GM23338 (cell line): ENCODE data around the gene CCDC38. TPM values are rescaled to one million over a fixed set of nuclear protein-coding genes. Genes with fewer than 3 reads are reported as not detected.

Experiments
- ATAC-seq: fragments of 200-7000 bp; cut with Tn5 transposase; 3 replicates; pipeline ENCODE4 v1.9.1; 2020
- DNase-seq: peaks from one replicate; pipeline ENCODE4 v3.0.0-alpha.2; 2015; ENCODE audit warnings: low spot score
- H2AFZ ChIP-seq: fragments of 200-600 bp; sonication (generic); 2 replicates; pipeline ENCODE4 v1.8.0; 2016; ENCODE audit warnings: antibody characterized with exemption, mild to moderate bottlenecking, moderate library complexity
- H3F3A ChIP-seq: fragments of 200-600 bp; sonication (generic); replicated peaks from 2 replicates; pipeline ENCODE4 v1.8.0; 2017; ENCODE audit warnings: antibody characterized with exemption, mixed run types, low read depth
- H3K27ac ChIP-seq: fragments of 200-600 bp; sonication (generic); 2 replicates; pipeline ENCODE4 v1.6.1; 2016; ENCODE audit warnings: low read depth
- H3K27me3 ChIP-seq: fragments of 200-600 bp; sonication (generic); 2 replicates; pipeline ENCODE4 v1.8.0; 2016; ENCODE audit warnings: mild to moderate bottlenecking, mixed run types, moderate library complexity; ENCODE audit not compliant: insufficient read depth
- H3K36me3 ChIP-seq: fragments of 200-600 bp; sonication (generic); 2 replicates; pipeline ENCODE4 v1.8.0; 2016; ENCODE audit warnings: mild to moderate bottlenecking; ENCODE audit not compliant: insufficient read depth
- H3K4me1 ChIP-seq: fragments of 200-600 bp; sonication (generic); 2 replicates; pipeline ENCODE4 v1.8.0; 2016; ENCODE audit warnings: mild to moderate bottlenecking, moderate library complexity; ENCODE audit not compliant: insufficient read depth
- H3K4me2 ChIP-seq: fragments of 200-600 bp; sonication (generic); 2 replicates; pipeline ENCODE4 v1.7.1; 2017; ENCODE audit warnings: mixed run types
- H3K4me3 ChIP-seq: fragments of 200-600 bp; sonication (generic); 2 replicates; pipeline ENCODE4 v1.6.1; 2016; ENCODE audit warnings: mixed run types
- H3K79me2 ChIP-seq: fragments of 200-600 bp; sonication (generic); replicated peaks from 2 replicates; pipeline ENCODE4 v1.8.0; 2017; ENCODE audit warnings: mild to moderate bottlenecking; ENCODE audit not compliant: insufficient read depth
- H3K9me2 ChIP-seq: fragments of 200-600 bp; sonication (generic); 2 replicates; pipeline ENCODE4 v1.8.0; 2017; ENCODE audit not compliant: insufficient read depth
- H4K20me1 ChIP-seq: fragments of 200-600 bp; sonication (generic); replicated peaks from 2 replicates; pipeline ENCODE4 v1.8.0; 2017; ENCODE audit warnings: mild to moderate bottlenecking; ENCODE audit not compliant: insufficient read depth
- H3K27ac Mint-ChIP-seq: 2 replicates; pipeline ENCODE4 v1.8.0; 2020; ENCODE audit warnings: inconsistent platforms, mild to moderate bottlenecking, moderate library complexity, mixed read lengths
- H3K27me3 Mint-ChIP-seq: 3 replicates; pipeline ENCODE4 v1.8.0; 2022; ENCODE audit warnings: low read depth, mild to moderate bottlenecking, moderate library complexity, mixed read lengths, inconsistent platforms; ENCODE audit not compliant: insufficient read depth, poor library complexity
- H3K36me3 Mint-ChIP-seq: 3 replicates; pipeline ENCODE4 v1.8.0; 2021; ENCODE audit warnings: low read depth, mild to moderate bottlenecking, inconsistent platforms, moderate library complexity, mixed read lengths
- H3K4me1 Mint-ChIP-seq: 3 replicates; pipeline ENCODE4 v1.8.0; 2020; ENCODE audit warnings: mild to moderate bottlenecking, inconsistent platforms, mixed read lengths
- H3K4me3 Mint-ChIP-seq: 3 replicates; pipeline ENCODE4 v1.8.0; 2021; ENCODE audit warnings: moderate library complexity, mild to moderate bottlenecking, inconsistent platforms, mixed read lengths
- H3K9me3 Mint-ChIP-seq: 3 replicates; pipeline ENCODE4 v1.8.0; 2020; ENCODE audit warnings: moderate library complexity, mild to moderate bottlenecking, inconsistent platforms, mixed read lengths
- CREB1 ChIP-seq: fragments of 250-450 bp; sonication (Bioruptor Pico); IDR thresholded peaks from 2 replicates; pipeline ENCODE4 v1.5.0; 2020; ENCODE audit warnings: low read depth, mild to moderate bottlenecking, moderate library complexity
- EZH2 ChIP-seq: fragments of 200-600 bp; sonication (generic); IDR thresholded peaks from one replicate; pipeline ENCODE4 v1.8.0; 2017; ENCODE audit warnings: antibody characterized with exemption, mild to moderate bottlenecking, low read depth; ENCODE audit not compliant: unreplicated experiment
- EZH2phosphoT487 ChIP-seq: fragments of 200-600 bp; sonication (generic); IDR thresholded peaks from one replicate; pipeline ENCODE4 v1.8.1; 2018; ENCODE audit warnings: antibody characterized with exemption; ENCODE audit not compliant: unreplicated experiment
- JUNB ChIP-seq: IDR thresholded peaks from one replicate; pipeline ENCODE4 v1.6.1; 2016; ENCODE audit warnings: antibody characterized with exemption; ENCODE audit not compliant: unreplicated experiment
- NANOG ChIP-seq: IDR thresholded peaks from 2 replicates; pipeline ENCODE4 v1.6.1; 2016; ENCODE audit warnings: antibody characterized with exemption, borderline replicate concordance
- REST ChIP-seq: IDR thresholded peaks from one replicate; pipeline ENCODE4 v1.6.1; 2018; ENCODE audit warnings: antibody characterized with exemption; ENCODE audit not compliant: unreplicated experiment
- ZNF114 ChIP-seq: fragments of 250-450 bp; sonication (Bioruptor Pico); IDR thresholded peaks from 2 replicates; pipeline ENCODE4 v1.5.0; 2020; ENCODE audit warnings: mild to moderate bottlenecking, moderate library complexity
- polyA plus RNA-seq: library from polyadenylated mRNA; unstranded; fragments of >200 nt; fragmentation: Nextera tagmentation; extraction: Ambion mirVana; gene quantifications from 2 replicates; pipeline ENCODE4 v1.2.1, GENCODE V29; 2016
- total RNA-seq: library from RNA; depleted of rRNA; stranded (reverse); fragments of >200 nt; shearing (Covaris generic); gene quantifications from 2 replicates; pipeline ENCODE4 v1.2.3, GENCODE V29; 2014
- TF ChIP-seq, protein P1 (sequence below): fragments of 250-450 bp; sonication (Bioruptor Pico); IDR thresholded peaks from 2 replicates; pipeline ENCODE4 v1.5.0; 2020; ENCODE audit warnings: mild to moderate bottlenecking, moderate library complexity

CCDC38 gene
- total and polyA plus RNA-seq, 2 experiments from 2014 or later = not detected

DNA sequence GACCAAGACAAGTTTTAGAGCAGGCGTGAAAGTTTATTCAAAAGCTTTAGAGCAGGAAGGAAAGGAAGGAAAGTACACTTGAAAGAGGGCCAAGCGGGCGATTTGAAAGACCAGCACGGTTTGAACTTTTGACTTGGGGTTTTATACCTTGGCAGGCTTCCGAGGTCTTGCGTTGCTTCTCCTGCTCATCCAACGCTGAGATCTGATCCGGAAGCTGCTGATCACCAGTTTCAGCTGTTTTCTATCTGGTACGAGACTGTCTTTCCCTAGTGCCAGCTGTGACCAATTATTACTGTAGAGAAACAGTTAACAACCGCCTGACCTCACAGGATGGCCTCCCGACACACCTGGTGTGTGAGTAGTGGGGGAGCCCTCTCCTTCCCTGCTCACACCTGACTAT is 104.3 kb downstream of the CCDC38 start (continued):
- TF ChIP-seq, protein P1, sequence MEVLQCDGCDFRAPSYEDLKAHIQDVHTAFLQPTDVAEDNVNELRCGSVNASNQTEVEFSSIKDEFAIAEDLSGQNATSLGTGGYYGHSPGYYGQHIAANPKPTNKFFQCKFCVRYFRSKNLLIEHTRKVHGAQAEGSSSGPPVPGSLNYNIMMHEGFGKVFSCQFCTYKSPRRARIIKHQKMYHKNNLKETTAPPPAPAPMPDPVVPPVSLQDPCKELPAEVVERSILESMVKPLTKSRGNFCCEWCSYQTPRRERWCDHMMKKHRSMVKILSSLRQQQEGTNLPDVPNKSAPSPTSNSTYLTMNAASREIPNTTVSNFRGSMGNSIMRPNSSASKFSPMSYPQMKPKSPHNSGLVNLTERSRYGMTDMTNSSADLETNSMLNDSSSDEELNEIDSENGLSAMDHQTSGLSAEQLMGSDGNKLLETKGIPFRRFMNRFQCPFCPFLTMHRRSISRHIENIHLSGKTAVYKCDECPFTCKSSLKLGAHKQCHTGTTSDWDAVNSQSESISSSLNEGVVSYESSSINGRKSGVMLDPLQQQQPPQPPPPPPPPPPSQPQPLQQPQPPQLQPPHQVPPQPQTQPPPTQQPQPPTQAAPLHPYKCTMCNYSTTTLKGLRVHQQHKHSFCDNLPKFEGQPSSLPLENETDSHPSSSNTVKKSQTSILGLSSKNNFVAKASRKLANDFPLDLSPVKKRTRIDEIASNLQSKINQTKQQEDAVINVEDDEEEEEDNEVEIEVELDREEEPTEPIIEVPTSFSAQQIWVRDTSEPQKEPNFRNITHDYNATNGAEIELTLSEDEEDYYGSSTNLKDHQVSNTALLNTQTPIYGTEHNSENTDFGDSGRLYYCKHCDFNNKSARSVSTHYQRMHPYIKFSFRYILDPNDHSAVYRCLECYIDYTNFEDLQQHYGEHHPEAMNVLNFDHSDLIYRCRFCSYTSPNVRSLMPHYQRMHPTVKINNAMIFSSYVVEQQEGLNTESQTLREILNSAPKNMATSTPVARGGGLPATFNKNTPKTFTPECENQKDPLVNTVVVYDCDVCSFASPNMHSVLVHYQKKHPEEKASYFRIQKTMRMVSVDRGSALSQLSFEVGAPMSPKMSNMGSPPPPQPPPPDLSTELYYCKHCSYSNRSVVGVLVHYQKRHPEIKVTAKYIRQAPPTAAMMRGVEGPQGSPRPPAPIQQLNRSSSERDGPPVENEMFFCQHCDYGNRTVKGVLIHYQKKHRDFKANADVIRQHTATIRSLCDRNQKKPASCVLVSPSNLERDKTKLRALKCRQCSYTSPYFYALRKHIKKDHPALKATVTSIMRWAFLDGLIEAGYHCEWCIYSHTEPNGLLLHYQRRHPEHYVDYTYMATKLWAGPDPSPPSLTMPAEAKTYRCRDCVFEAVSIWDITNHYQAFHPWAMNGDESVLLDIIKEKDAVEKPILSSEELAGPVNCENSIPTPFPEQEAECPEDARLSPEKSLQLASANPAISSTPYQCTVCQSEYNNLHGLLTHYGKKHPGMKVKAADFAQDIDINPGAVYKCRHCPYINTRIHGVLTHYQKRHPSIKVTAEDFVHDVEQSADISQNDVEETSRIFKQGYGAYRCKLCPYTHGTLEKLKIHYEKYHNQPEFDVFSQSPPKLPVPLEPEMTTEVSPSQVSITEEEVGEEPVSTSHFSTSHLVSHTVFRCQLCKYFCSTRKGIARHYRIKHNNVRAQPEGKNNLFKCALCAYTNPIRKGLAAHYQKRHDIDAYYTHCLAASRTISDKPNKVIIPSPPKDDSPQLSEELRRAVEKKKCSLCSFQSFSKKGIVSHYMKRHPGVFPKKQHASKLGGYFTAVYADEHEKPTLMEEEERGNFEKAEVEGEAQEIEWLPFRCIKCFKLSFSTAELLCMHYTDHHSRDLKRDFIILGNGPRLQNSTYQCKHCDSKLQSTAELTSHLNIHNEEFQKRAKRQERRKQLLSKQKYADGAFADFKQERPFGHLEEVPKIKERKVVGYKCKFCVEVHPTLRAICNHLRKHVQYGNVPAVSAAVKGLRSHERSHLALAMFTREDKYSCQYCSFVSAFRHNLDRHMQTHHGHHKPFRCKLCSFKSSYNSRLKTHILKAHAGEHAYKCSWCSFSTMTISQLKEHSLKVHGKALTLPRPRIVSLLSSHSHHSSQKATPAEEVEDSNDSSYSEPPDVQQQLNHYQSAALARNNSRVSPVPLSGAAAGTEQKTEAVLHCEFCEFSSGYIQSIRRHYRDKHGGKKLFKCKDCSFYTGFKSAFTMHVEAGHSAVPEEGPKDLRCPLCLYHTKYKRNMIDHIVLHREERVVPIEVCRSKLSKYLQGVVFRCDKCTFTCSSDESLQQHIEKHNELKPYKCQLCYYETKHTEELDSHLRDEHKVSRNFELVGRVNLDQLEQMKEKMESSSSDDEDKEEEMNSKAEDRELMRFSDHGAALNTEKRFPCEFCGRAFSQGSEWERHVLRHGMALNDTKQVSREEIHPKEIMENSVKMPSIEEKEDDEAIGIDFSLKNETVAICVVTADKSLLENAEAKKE = no peak
- no peak for TF ChIP-seq REST
- no peak for TF ChIP-seq JUNB
- TF ChIP-seq NANOG = no peak

DNA sequence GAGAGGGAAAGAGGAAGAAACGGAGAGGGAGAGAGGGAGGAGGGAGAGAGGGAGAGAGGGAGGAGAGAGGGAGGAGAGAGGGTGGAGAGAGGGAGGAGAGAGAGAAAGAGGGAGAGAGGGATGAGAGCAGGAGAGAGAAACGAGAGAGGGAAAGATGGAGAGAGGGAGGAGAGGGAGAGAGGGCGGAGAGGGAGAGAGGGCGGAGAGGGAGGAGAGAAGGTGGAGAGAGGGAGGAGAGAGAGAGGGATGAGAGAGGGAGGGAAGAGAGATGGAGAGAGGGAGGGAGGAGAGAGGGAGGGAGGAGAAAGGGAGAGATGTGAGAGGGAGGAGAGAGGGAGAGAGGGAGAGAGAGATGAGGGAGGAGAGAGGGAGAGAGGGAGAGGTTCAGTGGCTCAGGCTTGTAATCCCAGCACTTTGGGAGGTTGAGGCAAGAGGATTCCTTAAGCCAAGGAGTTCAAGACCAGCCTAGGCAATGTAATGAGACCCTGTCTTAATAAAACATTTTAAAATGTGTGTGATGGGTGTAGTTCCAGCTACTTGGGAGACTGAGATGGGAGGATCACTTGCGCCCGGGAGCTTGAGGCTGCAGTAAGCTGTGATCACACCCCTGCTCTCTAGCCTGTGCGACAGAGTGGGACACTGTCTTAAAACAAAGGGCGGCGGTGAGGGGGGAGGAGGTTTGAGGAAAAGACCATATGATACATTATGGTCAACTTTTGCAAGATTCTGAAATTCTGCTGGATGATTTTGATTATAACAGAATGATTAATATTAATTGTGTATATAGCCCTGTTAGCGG is 105.0 kb downstream of the CCDC38 start:
- Mint-ChIP-seq H3K27me3 (peaks cover 1% of the 10 kb centered on the region), H3K4me3 (no peak overlapping the region), H3K9me3 (no peaks in the 10 kb centered on the region), H3K4me1 (peaks cover 11% of the 10 kb centered on the region), H3K36me3 (no peaks in the 10 kb centered on the region), H3K27ac (no peak overlapping the region)
- Histone ChIP-seq H3K27me3 (no peaks in the 10 kb centered on the region), H4K20me1 (no peaks in the 10 kb centered on the region), H3K4me3 (no peak overlapping the region), H3F3A (no peaks in the 10 kb centered on the region), H3K36me3 (no peaks in the 10 kb centered on the region), H3K4me2 (no peak overlapping the region), H3K27ac (no peak overlapping the region), H3K9me2 (no peaks in the 10 kb centered on the region), H3K4me1 (peaks cover 7% of the 10 kb centered on the region; the same call in 1 of the 2 replicates), H3K79me2 (no peaks in the 10 kb centered on the region), H2AFZ (peak overlapping the region; percentile 84)
- DNase-seq = peak; percentile 11
- ATAC-seq = no peak; the same call in 2 of the 3 replicates
- no peak for TF ChIP-seq EZH2
- TF ChIP-seq EZH2phosphoT487 = no peak
- no peak for TF ChIP-seq JUNB
- TF ChIP-seq CREB1 = no peak
- no peak for TF ChIP-seq ZNF114
